Effector memory CD4-positive, alpha-beta T cell (primary cell): ENCODE measurements around the gene PPP2R2B.

Experiments
- DNase-seq, 3 donors: peaks; one replicate each; pipeline ENCODE4 v3.0.0-alpha.2; 2020
- H3K27ac ChIP-seq: 2 replicates; pipeline ENCODE4 v1.7.0; 2013; ENCODE audit warnings: mild to moderate bottlenecking, low read length, moderate library complexity; ENCODE audit not compliant: insufficient read depth, poor library complexity, severe bottlenecking
- H3K27me3 ChIP-seq: replicated peaks from 2 replicates; pipeline ENCODE4 v1.7.0; 2013; ENCODE audit warnings: mild to moderate bottlenecking, low read length; ENCODE audit not compliant: insufficient read depth, control insufficient read depth, poor library complexity, severe bottlenecking
- H3K36me3 ChIP-seq: 2 replicates; pipeline ENCODE4 v1.7.0; 2013; ENCODE audit warnings: mild to moderate bottlenecking, low read length, moderate library complexity; ENCODE audit not compliant: control insufficient read depth, insufficient read depth
- H3K4me1 ChIP-seq: 2 replicates; pipeline ENCODE4 v1.7.0; 2013; ENCODE audit warnings: low read length, mild to moderate bottlenecking; ENCODE audit not compliant: control insufficient read depth, insufficient read depth, poor library complexity, severe bottlenecking
- H3K4me3 ChIP-seq: 2 replicates; pipeline ENCODE4 v1.7.0; 2013; ENCODE audit warnings: low read length, low read depth, mild to moderate bottlenecking; ENCODE audit not compliant: insufficient read depth, poor library complexity, severe bottlenecking
- H3K9me3 ChIP-seq: 2 replicates; pipeline ENCODE4 v1.7.0; 2013; ENCODE audit warnings: mild to moderate bottlenecking, low read length, moderate library complexity; ENCODE audit not compliant: control insufficient read depth

PPP2R2B gene

DNA sequence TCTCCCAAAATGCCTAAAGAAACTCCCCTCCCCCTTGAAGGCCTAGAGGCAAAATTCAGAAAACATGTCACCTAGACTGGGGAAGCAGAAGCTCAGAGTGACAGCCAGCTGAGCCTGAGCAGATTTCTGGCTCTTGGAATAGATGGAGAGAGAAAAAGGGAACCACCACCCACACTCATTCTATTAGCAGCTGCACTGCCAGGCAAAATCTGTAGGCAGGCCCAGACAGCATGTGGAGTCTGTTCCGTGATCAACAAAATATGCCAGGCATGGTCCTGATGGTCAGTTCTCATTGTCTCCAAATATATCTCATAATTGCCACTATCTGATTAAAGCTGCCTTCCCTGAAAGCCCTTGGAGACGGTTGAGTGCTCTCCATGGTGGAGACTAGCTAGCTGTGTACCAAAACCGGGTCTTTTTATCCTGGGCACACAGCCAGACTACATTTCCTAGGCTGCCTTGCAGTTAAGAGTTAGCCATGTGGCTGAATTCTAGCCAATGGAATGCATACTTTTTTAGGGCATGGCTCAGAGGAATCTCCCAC, 230.8 kb downstream of the PPP2R2B start:
- no peaks in the 10 kb centered on the region for H3K9me3 ChIP-seq

DNA sequence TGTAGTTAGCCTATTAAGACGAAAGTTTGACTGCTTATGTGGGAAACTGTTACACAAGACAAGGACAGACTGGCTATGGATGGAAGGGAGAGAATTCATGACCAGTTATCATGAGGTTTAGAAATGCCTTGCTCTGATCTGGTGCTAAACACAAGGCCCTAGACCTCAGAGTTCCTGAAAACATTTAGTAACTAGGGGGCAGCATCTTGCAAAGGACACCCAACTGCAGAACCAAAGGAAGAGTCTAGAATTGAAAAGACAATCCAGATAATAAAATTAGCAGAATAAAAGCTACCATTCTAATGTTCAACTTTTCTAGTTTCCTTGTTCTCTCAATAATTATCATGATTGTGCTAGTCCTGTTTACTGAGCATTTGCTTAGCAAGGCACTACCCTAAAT, 232.1 kb downstream of the PPP2R2B start:
- H3K4me3 ChIP-seq: no peak overlapping the region
- no peaks in the 10 kb centered on the region for H3K4me1 ChIP-seq
- H3K27me3 ChIP-seq: no peaks in the 10 kb centered on the region
- DNase-seq: no peak
- no peak overlapping the region for H3K27ac ChIP-seq
- no peaks in the 10 kb centered on the region for H3K36me3 ChIP-seq
- no peaks in the 10 kb centered on the region for H3K9me3 ChIP-seq

More for the DNA sequence above, 230.8 kb downstream of the PPP2R2B start:
- Histone ChIP-seq H3K4me3 (no peak overlapping the region), H3K27ac (no peak overlapping the region), H3K4me1 (no peaks in the 10 kb centered on the region), H3K36me3 (no peaks in the 10 kb centered on the region), H3K27me3 (no peaks in the 10 kb centered on the region)
- DNase-seq: no peak

DNA sequence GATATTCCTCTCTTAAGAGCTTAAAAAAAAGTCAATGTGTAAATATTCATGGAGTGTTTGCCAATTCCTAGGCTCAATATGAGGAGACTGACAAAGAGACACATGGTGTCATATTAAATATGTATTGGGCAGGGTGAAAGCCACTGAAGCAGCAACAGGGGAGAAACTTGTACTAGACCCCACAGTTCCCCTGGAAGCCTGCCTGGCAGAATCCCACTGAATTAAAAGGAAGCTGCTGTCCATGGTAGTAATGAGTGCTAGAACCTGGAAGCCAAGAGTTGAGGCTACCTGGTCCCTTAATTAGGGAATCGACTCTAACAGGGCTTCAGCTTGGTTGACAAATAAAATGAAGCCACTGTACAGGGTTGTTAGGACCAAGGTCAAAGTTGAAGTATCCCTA, 233.2 kb downstream of the PPP2R2B start:
- Histone ChIP-seq H3K4me3 (no peak overlapping the region), H3K9me3 (no peaks in the 10 kb centered on the region), H3K4me1 (no peaks in the 10 kb centered on the region), H3K27me3 (no peaks in the 10 kb centered on the region), H3K27ac (no peak overlapping the region), H3K36me3 (no peaks in the 10 kb centered on the region)
- DNase-seq: no peak

DNA sequence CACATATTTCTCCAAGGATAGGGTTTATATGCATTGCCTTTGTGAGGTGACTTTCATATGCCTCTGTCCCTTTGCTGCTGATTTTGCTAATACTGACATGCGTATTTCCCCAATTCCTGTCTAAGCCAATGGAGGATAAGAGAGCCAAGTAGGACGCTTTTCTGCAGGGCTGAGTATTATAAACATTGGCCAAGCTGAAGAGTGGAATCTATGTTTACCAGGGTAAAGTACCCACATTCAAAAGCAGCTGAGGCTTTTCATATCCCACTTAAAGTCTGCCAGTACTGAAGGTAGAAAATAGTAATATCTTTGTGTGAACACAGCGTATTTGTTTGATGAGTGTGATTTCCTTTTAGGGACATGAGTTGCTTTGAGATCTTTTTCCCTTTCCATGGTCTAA, 233.7 kb downstream of the PPP2R2B start:
- Histone ChIP-seq H3K36me3 (no peaks in the 10 kb centered on the region), H3K27me3 (no peaks in the 10 kb centered on the region), H3K9me3 (no peaks in the 10 kb centered on the region), H3K4me1 (no peaks in the 10 kb centered on the region), H3K4me3 (no peak overlapping the region), H3K27ac (no peak overlapping the region)
- no peak for DNase-seq

DNA sequence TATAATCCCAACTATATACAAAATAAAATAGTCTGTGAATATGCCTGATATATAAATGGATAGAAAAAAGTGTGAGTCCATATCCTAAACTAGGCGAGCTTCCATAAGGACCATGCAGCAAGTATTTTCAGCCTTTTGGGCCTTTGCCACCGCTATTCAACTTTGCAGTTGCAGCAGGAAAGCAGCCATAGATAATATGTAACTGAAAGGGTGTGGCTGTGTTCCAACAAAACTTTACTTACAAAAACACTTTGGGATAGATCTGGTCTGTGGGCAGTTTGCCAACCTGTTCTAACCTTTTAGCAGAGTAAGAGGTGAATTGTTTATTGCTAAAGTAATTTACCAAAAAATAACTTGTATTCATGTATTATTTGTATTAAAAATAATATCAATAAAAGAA, 234.8 kb downstream of the PPP2R2B start:
- H3K4me1 ChIP-seq: no peaks in the 10 kb centered on the region
- no peak overlapping the region for H3K4me3 ChIP-seq
- H3K9me3 ChIP-seq: no peaks in the 10 kb centered on the region
- no peaks in the 10 kb centered on the region for H3K27me3 ChIP-seq
- no peak overlapping the region for H3K27ac ChIP-seq
- no peak for DNase-seq
- H3K36me3 ChIP-seq: no peaks in the 10 kb centered on the region

DNA sequence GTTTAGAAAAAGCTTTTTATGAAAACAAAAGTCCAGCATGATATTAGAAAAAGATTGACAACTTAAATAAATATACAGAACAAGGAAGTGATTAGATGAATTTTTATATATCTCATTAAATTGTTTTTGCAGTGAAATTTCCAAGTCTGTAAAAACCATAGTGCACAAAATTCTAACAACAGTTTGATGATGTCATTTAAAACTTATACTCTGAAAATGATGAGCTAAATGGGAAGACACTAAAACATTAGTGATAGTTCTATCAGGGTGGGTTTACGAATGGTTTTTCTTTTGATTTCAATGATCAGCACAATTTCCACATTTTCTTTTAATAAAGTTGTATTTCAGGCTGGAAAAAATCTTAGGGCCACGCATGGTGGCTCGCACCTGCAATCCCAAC, 236.1 kb downstream of the PPP2R2B start:
- no peaks in the 10 kb centered on the region for H3K36me3 ChIP-seq
- no peaks in the 10 kb centered on the region for H3K4me1 ChIP-seq
- no peak for DNase-seq
- no peaks in the 10 kb centered on the region for H3K27me3 ChIP-seq
- no peak overlapping the region for H3K4me3 ChIP-seq
- no peak overlapping the region for H3K27ac ChIP-seq
- H3K9me3 ChIP-seq: no peaks in the 10 kb centered on the region

DNA sequence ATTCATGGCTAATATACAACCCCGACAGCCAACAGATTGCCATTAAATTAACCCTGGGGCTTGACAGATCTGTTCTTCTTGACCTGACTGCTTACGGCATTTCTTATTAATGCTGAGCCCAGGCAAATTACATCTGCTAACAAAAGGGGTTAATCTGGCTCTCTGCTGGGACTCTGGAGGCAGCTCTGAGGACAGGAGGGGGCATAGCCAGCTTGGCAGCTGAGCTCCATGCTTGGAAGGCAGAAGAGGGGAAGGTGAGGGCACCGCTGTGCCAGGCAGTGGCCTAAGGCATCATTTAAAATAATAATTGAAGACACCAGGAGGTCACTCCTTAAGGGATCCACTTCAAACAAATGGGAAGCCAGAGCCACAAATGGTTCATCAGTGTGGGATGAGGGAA, 236.6 kb downstream of the PPP2R2B start:
- H3K4me3 ChIP-seq: no peak overlapping the region
- H3K36me3 ChIP-seq: no peaks in the 10 kb centered on the region
- no peaks in the 10 kb centered on the region for H3K9me3 ChIP-seq
- no peaks in the 10 kb centered on the region for H3K4me1 ChIP-seq
- no peak overlapping the region for H3K27ac ChIP-seq
- H3K27me3 ChIP-seq: no peaks in the 10 kb centered on the region
- DNase-seq: no peak

DNA sequence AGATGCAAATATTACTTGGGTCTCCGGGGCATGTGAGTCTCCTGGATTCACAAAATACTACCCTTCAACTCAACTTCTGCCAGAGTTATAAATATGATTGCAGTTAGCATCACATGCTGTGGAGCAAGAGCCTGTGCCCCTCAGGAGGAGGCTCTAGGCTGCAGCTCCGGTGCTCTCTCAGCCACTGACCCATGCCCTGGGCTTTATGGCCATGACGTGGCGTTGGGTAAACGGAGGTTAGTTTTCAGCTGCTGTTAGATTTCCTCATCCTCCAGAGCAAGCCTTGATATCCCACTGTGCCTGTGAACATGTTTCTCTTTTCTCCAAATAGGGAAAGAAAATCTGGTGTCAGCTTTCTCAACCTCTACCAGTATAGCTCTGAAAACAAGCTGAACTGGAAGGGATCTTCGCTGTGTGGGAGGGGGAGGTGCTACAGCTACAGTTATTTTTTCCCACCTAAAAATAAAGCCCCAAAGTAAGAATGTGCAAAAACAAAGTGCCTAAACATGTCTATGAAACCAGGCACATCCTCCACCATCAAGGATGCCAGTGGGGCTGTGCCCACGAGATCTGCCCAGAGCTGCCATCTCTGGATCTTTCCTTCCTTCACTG, 238.2 kb downstream of the PPP2R2B start:
- Histone ChIP-seq H3K27ac (no peak overlapping the region), H3K36me3 (no peaks in the 10 kb centered on the region), H3K4me1 (no peaks in the 10 kb centered on the region), H3K9me3 (no peaks in the 10 kb centered on the region), H3K27me3 (no peaks in the 10 kb centered on the region), H3K4me3 (no peak overlapping the region)
- no peak for DNase-seq

DNA sequence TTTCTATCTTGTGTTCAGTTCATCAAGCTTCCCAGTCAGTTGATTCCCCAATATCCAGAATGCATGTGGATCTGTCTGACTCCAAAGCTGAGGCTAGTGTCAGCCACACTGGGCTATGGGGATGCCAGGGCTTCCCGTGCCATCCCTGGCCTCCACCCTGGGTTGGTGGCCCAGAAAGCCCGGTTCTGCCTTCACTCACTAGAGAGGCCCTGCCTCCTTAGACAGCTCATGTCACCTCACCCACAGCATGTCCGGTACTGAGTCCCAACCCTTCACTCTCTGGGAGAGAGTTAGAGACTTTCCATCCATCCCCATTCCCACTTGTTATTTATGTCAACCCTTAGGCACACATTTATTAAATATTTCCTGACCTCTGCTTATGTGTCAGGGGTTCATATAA, 243.1 kb downstream of the PPP2R2B start:
- no peak overlapping the region for H3K27ac ChIP-seq
- DNase-seq: no peak
- H3K27me3 ChIP-seq: no peaks in the 10 kb centered on the region
- H3K36me3 ChIP-seq: no peaks in the 10 kb centered on the region
- no peaks in the 10 kb centered on the region for H3K9me3 ChIP-seq
- no peak overlapping the region for H3K4me3 ChIP-seq
- no peaks in the 10 kb centered on the region for H3K4me1 ChIP-seq

DNA sequence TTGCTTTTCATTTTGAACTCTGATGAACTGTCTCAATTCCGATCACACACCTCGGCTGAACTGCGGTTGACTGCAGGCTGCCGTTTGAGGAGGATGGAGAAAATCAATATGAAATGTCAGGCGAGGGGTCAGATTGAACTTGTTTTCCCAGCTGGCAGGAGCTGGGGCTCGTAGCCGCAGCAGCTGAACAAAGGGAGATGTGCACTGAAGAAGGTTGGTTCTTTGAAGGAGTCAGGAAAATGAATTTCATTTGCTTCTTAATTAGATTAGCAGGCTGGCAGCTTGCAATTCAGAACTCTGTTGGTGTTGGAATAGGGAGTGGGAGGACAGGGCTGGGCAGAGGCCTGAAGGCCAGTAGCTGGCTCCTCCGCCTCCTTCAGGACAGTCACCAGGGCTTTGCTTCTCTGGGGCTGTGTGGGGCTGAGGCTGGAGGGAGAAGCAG, 245.2 kb downstream of the PPP2R2B start:
- no peak for DNase-seq
- Histone ChIP-seq H3K9me3 (no peaks in the 10 kb centered on the region), H3K36me3 (no peaks in the 10 kb centered on the region), H3K4me1 (no peaks in the 10 kb centered on the region), H3K4me3 (no peak overlapping the region), H3K27me3 (no peaks in the 10 kb centered on the region), H3K27ac (no peak overlapping the region)
